ENCODE measurements around the gene NLRP5.

Gene NLRP5

GRCh38 chr19:56071151-56071550 lies 84.6 kb downstream of the NLRP5 start:
- no peak for DNase-seq (ENCODE audit: low read depth, low spot score)

DNA sequence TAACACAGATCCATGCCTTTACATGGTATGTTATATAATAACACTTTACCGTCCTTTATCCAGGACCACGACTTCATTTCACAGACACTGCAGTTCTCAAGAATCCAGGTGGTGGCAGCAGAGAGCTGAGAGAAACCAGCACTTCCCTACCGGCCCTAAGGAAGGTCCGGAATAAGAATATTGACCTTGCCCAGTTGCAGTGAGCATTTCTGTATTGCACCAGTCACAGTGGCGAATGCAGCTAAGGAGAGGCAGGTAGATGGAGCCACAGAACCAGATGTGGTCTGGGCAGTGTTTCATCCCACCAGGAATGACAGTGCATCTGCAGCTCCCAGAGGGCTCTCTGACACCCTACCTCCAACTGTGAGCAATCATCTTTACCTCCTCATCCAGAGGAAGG lies 89.9 kb downstream of the NLRP5 start:
- peak; percentile 4 for DNase-seq (ENCODE audit: low read depth, low spot score)

DNA sequence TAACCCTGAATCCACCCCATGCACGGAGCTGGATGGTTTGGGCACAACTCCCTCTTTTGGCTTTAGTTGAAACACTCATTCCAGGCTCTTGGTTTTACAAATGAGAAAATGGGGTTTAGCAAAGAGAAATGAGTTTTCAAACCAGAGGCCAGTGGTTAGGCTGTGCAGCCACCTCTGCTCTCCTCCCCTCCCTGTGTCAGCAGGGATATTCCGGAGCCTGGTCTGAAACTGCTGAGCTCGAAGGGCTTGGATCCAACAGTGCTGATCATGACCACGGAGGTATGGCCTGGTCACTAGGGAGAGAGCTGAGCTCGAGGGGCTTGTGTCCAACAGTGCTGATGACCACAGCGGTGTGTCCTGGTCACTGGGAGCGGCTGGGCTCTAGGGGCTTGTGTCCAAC lies 93.0 kb downstream of the NLRP5 start:
- no peak for DNase-seq (ENCODE audit: low read depth, low spot score)

GRCh38 chr19:56080669-56081401 lies 94.3 kb downstream of the NLRP5 start:
- peak; percentile 31 for DNase-seq (ENCODE audit: low read depth, low spot score)

DNA sequence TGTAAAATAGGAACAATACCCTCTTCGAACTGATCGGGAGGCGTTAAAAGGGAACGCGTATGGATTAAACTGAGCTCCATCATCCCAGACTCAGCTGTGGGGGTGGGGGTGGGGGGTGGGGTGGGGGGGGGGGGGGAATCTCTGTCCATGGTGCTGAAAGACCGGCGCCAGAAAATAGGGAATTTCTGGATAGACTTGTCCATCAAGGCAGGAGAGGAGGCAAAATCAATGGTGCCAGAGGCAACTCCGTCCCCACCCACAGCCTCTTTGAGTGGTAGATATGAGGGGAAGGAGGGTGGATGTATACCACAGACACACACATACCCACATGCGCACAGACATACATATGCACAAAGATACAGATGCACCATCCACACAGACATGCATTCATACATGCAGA lies 97.1 kb downstream of the NLRP5 start:
- no peak for DNase-seq (ENCODE audit: low read depth, low spot score)

DNA sequence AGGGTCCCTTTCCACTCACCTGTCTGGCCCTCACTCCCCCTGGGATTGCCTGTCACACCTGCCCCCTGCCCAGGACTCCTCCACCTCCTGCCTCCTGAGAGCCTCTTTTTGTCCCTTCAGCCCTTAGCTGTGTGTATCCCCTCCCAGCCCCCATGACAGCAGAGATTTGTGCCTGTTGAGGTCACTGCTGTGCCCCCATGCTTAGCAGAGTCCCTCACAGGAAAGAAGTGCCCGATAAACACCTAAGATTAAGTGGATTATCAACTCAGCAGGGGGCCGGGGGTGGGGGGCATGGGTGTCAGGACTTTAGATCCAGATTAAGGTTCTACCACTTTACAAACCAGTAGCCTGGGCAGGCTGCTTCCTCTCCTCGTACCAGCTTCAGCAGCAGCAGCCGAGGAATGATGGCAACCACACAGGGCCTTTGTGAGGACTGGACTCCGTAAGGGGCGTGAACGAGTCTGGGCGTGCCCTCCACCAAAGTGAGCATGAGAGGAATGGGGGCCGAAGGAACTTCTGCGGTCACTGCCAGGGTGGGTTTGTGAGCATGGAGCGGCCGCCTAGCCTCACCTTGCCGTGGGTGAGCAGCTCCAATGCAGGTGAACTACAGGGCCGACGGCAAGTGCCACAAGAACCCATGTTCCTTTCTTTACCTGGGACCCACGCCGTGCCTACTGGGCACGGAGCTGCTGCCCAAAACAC lies 98.4 kb downstream of the NLRP5 start:
- no peak for DNase-seq (ENCODE audit: low read depth, low spot score)

DNA sequence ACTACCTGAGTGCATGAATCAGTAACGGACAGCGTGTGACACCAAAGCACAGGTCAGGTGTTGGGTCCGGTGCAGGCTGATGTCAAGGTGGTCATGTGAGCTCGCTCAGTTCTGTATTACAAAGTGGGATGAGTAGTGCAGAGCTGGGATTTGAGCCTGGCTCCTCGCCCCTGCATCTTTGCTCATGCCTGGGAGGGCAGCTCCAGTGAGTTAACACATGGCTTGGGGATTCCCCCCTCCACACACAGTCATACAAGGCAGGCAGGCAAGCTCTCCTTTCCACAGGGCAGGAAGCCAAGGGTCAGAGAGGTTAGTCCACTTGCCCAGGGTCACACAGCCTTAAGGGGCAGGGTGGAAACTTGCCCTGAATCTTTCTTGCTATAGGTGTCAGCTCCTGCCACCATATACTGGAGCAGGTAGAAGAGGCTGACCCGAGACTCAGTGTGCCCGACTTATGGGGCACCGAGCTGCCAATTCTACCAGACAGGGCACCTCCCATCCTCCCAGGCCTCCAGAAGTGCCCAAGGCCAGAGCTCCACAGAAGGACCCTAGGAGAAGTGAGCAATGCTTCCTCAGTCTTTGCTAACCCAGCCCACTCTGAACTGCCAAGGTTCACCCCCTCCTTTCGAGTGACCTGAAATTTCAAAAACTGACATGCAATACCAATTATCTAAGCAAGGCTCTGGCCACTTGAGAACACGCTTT lies 99.1 kb downstream of the NLRP5 start:
- no peak for DNase-seq (ENCODE audit: low read depth, low spot score)

- no peak for DNase-seq (ENCODE audit: low read depth, low spot score)
Observed at GRCh38 chr19:56086671-56087430, 100.3 kb downstream of the NLRP5 start.

- DNase-seq (ENCODE audit: low read depth, low spot score): no peak
Observed at GRCh38 chr19:56087647-56088496, 101.3 kb downstream of the NLRP5 start.

GRCh38 chr19:56088497-56089215 lies 102.1 kb downstream of the NLRP5 start:
- DNase-seq (ENCODE audit: low read depth, low spot score): no peak

- no peak for DNase-seq (ENCODE audit: low read depth, low spot score)
Observed at GRCh38 chr19:56089344-56089743, 102.8 kb downstream of the NLRP5 start.

DNA sequence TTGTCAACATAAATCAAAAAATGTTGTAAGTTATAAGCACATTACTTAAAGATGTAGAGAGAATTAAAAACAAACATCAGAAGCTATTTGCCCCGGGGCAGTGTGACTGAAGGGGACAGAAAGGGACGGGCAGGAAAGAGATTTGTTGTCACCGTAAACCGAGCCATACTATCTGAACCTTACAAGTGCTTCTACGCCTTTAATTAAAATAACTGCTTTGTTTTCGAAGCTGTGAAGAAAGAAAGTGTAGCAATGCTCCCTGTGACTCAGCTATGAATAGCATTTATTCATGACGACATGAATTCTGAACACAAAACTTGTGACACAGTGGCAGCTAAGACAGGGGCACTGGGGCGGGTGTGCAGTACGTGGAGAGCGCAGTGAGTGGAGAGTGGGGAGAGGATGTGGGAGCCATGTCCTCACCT lies 104.5 kb downstream of the NLRP5 start:
- DNase-seq (ENCODE audit: low read depth, low spot score): no peak

GRCh38 chr19:56091751-56092546 lies 105.4 kb downstream of the NLRP5 start:
- no peak for DNase-seq (ENCODE audit: low read depth, low spot score)

- no peak for DNase-seq (ENCODE audit: low read depth, low spot score)
Observed at GRCh38 chr19:56092685-56093631, 106.4 kb downstream of the NLRP5 start.

DNA sequence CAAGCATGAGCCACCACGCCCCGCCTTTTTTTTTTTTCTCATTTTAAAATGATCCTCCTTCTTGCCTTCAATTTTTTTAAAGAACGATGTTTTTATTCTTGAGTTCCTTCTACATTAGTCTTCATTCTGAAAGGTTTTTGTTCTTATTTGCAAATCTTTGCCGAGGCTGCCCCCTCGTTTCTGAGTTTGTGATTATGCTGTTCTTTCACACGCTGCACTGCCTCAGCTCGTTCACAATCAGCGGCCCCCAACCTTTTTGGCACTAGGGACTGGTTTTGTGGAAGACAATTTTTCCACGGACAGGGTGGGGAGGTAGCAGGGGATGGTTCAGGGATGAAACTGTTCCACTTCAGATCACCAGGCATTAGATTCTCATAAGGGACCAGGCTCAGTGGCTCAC lies 107.9 kb downstream of the NLRP5 start:
- DNase-seq (ENCODE audit: low read depth, low spot score): no peak

- no peak for DNase-seq (ENCODE audit: low read depth, low spot score)
Observed at GRCh38 chr19:56096665-56097064, 110.1 kb downstream of the NLRP5 start.

GRCh38 chr19:56097306-56097705 lies 110.7 kb downstream of the NLRP5 start:
- no peak for DNase-seq (ENCODE audit: low read depth, low spot score)

DNA sequence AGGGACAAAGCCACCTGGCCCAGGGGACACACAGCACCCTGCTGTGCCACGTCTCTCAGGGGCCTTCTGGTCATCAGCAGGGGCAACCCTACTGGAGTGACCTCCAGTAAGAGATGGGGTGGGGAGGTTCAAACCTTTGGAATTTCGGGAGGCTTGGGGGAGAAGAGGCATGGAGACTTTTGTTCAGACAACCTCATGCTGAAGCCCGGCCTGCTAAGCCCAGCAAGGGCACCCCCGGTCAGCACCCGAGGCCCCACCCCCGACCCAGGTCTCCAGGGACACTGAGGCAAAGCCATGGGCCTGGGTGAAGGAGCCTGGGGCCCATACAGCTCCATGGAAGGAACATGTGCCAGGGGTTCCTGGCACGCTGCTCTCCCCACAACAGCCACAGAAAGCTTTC lies 111.2 kb downstream of the NLRP5 start:
- DNase-seq (ENCODE audit: low read depth, low spot score): no peak

All from activated CD4-positive, CD25-positive, alpha-beta regulatory T cell treated with anti-CD3 and anti-CD28 coated beads, Interleukin-2, amount 50 U/mL, for 16 hours (primary cell).